NCI-H1417 treated with DMSO at 0.1 percent for 48 hours (cell line): ENCODE results near the gene PLEKHO2.

ENCODE experiments used
- DNase-seq: peaks from one replicate; lab custom pipeline; 2025; lab: John Stamatoyannopoulos, UW

Gene PLEKHO2

DNA sequence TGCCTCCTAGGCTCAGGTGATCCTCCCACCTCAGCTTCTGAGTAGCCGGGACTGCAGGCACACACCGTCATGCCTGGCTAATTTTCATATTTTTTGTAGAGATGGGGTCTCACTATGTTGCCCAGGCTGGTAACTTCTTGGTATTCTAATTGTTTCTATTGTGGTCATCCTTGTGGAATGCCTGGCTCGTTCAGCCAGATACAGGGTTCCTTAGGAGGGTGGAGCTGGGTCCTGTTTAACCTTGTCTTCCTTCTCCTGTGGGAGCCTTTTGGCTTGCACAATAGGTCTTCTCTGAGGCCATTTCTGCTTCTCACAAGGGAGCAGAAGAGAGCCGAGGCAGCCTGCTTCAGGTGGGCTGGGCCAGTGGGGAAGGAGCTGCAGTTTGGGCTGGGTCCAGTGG, 15.7 kb downstream of the PLEKHO2 start:
- DNase-seq: no peak

DNA sequence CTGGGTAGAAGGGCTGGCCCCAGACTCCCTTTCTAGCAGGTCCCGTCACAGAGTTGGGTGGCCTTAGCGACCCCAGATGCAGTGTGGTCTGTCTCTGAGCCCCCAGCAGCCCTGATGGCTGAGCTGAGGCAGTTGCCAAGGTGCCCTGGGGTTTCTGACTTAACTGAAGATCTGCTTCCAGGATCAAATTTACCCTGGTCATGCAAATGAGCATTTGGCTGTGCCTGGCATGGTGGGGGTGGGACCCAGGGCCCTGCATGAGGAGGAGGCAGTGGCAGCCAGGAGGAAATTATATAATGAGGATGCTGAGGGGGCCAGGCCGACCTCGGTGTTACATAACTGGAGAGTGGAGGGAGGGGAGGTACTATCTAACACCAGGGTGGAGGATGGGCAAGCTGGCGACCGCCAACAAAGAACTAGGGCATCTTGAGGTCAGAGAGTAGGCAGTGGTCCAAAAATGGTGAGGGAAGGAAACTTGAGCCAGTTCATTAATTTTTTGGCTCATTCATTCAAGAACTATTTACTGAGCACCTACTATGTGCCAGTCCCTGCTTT, 16.4 kb downstream of the PLEKHO2 start:
- DNase-seq: no peak

DNA sequence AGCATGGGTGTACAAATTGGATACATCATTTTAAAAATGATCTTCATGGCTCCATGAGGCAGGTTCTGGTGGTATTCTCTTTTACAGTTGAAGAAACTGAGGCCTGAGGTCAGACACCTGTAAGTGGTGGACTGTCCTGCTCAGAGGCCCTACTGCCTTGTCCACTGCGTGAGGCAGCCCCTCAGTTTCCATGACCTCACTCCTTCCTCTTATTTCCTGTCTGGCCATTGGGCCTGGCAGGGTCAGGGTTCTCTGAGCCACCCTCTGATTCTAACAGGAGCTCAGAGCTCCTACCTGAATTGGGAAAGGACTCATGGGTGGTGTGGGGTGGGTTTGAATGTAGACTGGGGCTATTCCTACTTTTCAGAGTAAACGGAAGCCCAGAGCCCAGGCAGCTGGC, 17.5 kb downstream of the PLEKHO2 start:
- DNase-seq: no peak

DNA sequence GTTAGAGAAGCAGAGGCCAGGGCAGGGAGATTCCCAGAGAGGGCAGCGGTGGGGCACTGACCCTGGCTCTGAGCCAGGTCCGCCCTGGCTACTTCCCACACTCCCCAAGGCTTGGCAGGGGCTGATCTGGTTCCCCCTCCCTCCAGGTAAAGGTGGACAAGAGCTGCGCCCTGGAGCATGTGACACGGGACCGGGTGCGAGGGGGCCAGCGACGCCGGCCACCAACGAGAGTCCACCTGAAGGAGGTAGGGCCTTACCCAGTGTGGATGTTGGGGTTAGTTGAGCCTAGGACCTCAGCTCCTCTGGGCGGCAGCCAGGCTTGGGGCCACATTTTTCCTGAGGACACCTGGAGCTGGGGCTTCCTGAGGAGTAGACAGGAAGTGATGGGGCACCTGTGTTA, 19.6 kb downstream of the PLEKHO2 start:
- DNase-seq: no peak

DNA sequence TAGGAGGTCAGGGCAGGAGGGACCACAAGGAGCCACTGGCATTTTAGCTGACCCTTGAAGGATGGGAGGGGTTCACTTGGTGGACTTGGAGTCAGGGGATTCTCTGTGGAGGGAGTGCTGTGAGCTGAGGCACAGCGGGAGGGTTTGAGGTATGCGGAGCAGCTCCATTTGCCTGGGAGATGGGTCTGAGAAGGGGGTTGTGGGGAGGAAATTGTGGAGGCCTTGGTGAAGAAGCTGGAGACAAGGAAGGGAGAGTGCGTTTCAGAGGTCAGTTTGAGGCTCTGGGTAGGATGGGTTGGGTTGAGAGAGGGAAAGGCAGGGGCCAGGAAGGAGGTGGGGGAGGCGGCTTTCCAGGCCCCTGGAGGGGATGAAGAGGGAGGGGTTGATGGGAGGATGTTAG, 20.2 kb downstream of the PLEKHO2 start:
- no peak for DNase-seq

DNA sequence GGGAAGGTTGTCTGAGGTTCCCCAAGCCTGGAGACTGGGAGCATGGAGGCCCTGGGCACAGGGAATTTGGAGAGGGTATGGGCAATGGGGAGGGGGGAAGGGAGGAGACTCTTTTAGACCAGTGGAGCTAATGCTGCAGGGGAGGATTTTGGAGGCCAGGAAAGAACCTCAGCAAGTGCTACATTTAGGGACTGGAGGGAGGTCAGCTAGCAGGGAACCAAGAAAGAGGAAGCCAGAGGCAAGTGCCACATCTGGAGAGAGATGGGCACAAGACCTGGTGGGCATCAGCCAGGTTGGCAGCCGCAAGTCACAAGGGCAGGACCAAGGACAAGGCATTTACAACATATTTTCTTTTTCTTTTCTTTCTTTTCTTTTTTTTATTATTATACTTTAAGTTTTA, 20.7 kb downstream of the PLEKHO2 start:
- DNase-seq: no peak

DNA sequence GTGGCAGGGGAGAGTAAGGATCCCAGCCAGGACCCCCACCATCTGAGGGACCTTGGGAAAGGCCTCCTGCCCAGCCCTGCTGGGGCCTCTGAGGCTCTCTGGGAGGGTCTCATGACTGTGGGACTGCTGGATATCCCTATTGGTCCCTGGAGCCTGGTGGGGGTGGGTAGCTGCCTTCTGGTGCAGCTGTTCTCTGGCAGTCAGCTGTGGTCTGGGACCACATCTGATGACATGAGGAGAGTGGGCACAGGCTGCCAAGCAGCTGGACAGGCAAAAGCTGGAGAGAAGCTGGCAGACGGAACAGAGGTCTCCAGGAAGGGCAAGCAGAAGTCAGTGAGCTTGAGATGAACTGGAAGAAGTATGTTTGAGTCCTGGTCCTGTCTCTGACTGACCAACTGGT, 22.4 kb downstream of the PLEKHO2 start:
- DNase-seq: no peak

DNA sequence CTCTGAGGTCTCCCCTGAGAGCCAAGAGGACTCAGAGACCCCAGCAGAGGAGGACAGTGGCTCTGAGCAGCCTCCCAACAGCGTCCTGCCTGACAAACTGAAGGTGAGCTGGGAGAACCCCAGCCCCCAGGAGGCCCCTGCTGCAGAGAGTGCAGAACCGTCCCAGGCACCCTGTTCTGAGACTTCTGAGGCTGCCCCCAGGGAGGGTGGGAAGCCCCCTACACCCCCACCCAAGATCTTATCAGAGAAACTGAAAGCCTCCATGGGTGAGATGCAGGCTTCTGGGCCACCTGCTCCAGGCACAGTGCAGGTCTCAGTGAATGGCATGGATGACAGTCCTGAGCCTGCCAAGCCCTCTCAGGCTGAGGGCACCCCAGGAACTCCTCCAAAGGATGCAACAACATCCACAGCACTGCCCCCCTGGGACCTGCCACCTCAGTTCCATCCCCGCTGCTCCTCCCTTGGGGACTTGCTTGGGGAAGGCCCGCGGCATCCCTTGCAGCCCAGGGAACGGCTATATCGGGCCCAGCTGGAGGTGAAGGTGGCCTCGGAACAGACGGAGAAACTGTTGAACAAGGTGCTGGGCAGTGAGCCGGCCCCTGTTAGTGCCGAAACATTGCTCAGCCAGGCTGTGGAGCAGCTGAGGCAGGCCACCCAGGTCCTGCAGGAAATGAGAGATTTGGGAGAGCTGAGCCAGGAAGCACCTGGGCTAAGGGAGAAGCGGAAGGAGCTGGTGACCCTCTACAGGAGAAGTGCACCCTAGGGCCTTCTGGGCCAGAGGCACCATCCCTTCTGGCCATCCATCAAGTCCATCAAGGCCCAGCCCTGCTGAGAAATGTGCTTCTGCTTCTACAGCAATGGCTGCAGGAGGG, 23.6 kb downstream of the PLEKHO2 start:
- no peak for DNase-seq

DNA sequence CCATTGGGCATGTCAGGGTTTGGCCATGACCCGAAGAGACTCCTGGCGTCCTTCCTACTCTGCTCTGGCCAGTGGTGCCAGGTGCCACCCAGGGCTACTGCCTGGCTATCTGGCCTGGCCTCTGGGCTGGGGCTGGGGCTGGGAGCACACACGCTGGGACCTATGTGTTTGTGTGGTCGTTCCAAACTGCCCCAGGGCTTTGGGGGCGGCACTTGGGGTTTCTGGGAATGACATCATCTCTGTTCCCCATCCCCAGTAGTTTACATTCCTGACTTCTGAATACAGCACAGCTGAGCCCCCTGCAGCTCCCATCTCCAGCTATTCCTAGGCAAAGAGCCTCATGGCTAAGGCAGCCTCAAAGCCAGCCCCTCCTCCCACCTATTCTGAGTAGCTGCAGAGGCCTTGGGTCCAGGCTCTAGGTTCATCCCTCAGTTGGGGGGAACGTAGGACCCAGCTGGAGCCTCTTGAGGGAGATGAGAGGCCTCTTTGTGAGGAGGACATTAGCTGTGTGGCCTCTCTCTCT, 24.3 kb downstream of the PLEKHO2 start:
- DNase-seq: no peak

DNA sequence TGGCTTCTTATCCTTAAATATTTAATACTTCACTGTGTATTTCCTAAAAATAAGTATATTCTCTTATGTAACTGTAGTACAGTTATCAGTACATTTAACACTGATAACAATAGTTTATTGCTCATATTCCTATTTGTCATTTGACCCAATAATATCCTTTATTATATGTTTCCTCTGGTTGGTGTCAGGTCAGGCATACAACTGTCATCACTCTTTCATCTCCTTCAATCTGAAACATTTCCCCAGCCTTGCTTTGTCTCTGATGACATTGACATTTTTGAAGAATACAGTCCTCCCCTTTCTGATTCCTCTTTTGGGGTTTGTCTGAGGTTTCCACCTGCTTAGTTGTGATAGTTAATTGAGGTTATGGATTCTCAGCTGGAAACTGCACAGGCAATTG, 27.8 kb downstream of the PLEKHO2 start:
- no peak for DNase-seq

DNA sequence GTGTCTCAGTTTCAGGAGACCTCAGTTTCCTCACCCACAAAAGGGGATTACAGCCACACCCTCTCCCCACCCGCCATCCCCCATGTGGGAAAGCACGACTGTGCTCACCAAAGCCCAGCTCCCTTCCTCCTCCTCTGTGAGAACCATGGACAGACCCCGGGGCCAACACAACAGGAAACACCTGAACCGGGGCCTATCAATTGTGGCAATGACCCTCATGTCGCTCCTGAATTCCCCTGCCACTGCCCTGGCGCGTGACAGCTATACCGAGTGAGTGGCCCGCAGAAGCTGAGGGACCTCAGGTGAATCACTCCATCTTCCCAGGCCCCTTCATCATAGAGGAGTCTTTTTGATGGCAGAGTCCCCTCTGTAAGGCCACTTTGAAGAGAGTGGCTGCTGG, 28.6 kb downstream of the PLEKHO2 start:
- no peak for DNase-seq

DNA sequence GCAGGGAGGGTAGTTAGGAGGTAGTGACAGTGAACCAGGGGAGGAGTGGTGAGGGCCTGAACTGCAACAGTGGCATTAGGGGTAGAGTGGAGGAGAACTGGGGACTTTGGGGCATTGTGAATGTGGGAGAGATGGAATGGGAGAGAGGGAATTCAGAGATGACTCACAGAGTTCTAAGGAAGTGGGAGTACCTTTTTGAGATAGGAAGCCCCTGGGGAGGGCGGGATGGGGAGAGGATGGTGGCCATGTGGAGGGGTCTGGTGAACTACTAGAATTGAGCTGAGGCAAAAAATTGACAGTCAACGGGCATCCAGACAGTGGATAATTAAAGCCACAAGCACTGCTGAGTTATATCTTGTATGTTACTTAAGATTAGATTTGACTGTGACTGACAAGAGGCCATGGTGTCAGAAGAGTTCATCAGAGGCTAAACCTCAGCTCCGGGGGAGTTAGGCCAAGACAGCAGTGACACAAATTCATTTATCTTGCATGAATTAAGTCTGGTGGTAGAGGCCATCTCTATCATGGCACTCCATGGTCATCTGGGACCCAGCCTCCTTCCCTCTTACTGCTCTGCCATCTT, 34.0 kb downstream of the PLEKHO2 start:
- no peak for DNase-seq

DNA sequence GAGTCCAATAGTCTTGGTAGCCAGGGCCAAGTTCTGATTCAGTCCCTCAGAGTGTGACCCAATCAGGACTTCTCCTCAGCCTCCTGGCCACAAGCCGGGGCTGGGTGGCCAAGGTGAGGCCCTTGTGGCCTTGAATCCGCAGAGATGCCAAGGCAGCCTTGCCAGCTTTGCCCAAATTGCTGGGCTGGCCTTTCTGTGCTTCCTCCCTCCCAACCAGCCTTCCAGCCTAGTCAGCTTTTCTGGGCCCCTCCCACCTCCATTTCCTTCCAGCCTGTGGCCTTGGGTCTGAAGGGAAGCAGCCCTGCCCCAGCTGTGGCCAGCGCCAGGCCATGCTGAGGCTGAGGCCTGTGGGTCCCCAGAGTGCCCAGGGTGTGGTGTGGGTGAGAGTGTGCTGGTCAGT, 35.7 kb downstream of the PLEKHO2 start:
- no peak for DNase-seq

DNA sequence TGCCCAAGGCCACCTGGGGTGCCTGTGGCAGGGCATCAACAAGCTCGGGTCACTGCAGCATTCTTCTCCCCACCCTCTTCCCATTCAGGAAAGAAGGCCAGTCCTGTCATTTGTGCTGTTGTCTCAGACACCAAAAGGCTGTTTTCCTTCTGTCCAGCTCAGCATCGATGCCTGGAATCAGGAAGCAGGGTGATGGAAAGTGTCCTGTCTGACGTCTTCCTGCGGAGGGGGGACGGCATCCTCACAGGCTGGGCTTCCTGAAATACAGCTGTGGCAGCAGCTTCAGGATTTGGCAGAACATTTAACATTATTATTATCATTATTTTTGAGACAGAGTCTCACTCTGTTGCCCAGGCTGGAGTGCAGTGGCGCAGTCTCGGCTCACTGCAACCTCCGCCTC, 37.0 kb downstream of the PLEKHO2 start:
- DNase-seq: no peak

DNA sequence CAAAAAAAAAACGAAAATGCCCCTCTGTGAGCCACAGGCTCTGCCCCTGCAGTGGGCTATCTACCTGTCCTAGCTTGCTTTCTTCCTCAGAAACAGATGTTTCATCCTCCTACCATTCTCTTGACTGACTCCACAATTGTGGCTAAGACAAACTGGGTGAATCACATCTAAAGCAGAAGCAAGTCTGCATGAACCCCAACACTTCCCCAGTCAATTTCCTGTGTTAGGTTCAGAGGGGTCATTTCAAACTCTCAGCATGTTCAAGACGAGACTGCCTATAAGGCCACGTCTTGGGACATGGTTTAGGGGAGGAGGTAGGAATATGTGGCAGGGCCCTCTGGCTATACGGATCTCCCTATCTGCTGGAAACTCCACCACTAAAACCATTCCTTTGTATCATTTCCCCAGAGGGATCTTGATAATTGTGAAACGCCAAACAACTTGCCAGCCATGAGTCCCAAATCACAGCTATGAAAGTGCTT, 41.4 kb downstream of the PLEKHO2 start:
- DNase-seq: no peak

DNA sequence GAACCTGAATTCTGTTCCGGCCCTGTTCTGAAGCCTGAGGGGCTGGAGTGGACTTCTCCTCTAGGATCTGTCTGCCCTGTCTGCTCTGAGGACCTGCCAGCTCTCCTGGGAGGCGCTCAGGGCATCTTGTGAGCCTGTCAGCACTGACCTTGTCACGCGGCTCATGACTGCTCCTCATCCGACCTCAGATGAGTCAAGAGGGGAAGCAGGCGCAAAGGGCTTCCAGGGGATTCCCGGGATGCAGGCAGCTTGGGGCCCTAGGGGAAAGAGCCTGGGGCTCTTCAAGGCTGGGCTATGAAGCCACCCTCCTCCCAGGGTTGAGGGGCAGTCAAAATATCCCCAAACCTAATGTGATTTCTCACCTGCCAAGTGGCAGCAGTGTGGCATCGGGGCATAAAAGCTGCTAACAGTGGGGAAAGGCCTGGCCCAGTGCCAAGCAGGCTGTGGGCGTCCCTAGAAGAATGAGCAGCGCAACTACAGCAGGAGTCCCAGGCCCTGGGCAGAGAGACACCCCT, 42.3 kb downstream of the PLEKHO2 start:
- no peak for DNase-seq

DNA sequence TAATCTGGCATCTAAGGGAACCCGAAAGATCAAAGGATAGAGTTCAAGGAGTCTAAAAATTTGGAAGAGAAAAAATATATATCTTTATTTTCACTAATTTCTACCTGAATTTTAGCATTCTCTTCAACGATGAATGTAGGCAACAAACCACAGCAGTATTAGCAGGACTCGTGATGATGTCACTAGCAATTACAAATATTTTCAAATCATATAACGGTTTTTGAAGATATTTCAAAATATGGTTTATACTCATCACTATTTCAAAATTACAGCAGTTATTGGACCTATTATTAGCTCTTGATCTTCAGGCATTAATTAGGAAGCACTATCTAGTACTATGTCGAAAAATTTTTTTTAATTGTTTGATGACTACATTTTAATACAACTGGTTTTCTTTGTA, 43.0 kb downstream of the PLEKHO2 start:
- DNase-seq: no peak

DNA sequence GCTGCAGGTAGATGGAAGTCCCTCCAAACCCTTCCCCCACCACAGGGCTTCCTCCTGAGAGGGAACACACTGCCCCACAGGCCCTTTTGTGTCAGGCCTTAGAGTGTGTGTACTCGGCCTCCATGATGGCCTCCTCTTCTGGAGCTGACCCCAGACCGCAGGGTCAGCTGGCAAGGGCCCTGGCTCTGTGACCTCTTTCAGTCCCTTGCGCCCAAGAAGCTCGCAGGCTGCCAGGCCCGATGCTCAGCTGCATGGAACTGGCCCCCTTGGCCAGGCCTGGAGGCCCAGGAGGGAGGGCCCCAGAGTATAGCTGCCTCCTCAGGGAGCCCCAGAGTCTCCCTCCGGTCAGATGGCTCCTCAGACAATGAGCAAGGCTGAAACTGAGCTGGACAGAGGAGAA, 46.6 kb downstream of the PLEKHO2 start:
- no peak for DNase-seq

DNA sequence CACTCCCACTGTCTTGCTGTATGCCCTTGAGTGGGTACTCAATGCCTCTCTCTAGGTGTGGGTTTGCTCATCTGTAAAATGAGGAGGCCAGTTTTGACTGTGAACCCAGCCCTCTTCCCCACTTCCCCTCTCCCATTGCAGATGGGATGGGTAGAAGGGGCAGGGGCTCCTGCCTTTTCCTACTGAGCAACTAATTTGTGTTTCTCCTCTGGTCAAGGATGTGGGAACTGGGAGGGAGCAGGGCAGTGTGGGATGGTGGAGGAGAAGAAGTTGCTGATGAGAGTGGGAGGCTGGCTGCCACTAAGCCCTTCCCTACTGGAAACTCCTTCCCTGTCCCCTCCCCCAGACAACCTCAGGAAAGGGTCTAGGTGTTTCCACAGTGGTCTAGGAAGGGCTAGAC, 49.8 kb downstream of the PLEKHO2 start:
- no peak for DNase-seq

DNA sequence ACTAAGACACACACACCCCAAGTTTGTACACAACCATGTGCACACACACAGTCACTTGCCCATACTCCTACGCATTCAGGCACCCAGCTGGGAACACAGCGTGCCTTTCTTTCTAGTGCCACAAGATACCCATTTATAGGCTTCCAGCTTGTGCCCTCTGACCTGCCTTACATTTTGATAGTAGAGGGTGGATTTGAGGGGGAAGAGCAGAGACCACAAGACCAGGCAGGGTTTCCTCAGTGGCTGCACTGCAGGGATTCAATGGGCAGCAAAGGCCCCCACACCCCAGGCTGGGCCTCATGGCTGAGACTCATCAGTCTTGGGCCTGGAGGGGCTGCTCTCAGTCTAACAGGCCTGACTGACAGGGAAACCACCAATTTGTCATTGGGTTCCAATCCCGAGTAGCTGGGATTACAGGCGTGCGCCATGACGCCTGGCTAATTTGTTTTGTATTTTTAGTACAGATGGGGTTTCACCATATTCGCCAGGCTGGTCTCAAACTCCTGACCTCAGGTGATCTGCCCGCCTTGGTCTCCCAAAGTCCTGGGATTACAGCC, 51.2 kb downstream of the PLEKHO2 start:
- no peak for DNase-seq

DNA sequence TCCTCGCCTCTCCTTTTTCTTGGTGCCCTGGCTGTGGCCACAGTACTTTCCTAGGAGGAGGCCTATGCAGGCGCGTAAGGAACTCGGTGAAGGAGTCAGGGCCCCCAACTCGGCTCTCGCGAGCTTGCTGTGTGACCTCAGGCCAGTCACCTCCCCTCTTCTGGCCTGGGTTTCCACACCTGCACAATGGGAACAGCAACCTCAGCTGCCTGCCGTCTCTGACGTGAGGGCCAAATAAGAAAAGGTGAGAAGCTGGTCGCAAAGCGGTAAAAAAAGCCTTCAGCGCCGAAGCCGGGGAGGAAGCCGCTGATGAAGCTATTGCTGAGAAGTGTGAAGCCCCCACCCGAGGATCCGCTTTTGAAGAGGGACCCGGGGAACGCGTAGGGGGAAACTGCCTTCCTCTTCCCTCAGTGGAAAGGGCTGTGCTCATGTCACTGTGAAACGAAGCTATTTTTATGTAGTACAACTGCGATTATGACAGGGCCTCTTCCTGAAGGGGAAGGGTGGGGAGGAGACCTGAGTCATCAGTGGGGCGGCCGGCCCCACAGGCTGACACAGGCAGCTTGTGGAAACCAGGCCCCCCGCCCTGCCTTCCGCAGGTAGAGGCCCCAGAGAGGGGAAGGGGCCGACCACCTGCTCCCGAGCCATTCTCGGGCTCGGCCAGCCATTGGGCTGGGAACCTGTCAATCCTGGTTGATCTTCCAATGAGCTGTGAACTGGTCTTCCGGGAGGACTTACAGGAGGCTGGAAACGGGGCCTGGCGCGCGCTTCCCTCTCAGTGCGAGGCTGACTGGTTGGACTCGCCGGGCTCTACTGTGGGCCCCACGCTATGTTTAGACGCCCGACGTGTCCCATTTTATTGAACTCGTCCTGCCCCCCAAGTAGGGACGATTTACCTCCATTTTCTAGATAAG, 52.0 kb downstream of the PLEKHO2 start:
- DNase-seq: no peak
